ENCODE data around the gene AREG.

- TF ChIP-seq CTCF (conservative IDR thresholded peaks at IDR 0.05; ENCODE audit: low read depth, low read length) (no peak), EZH2 (IDR thresholded peaks at IDR 0.05; ENCODE audit: low read length, unreplicated experiment) (no peak)
Observed at GRCh38 chr4:74453037-74453635, 8.2 kb downstream of the AREG start.

Measured in PC-3 (cell line).